Measurements from ENCODE around the gene DGKD. TPM values are rescaled to one million over a fixed set of nuclear protein-coding genes. Genes with fewer than 3 reads are reported as not detected.

Gene DGKD
- total and polyA plus RNA-seq, 9 of the 15 experiments (the other 6 are each of a cell fraction or from before 2014, with no cell fraction given), result 0.52 to 29.5 (median 10.6) TPM

- TF ChIP-seq ZBTB33 (CRISPR knock-in tag; IDR thresholded peaks at IDR 0.05) (no peak), ZNF655 (CRISPR knock-in tag; IDR thresholded peaks at IDR 0.05) (no peak), ZNF699 (CRISPR knock-in tag; IDR thresholded peaks at IDR 0.05; ENCODE audit: insufficient replicate concordance) (no peak), ZNF778 (CRISPR knock-in tag; IDR thresholded peaks at IDR 0.05) (no peak)
These were observed 136.5 kb downstream of the DGKD start (continued) for GRCh38 chr2:233490831-233491230.

- H3K36me3 ChIP-seq (ENCODE audit: control insufficient read depth, insufficient read depth, low read length), result peaks cover 11% of the 10 kb centered on the region; the same call in 1 of the 3 replicates
- H3K9me3 ChIP-seq (replicated peaks; ENCODE audit: control insufficient read depth, insufficient read depth, low read depth, low read length), result no peaks in the 10 kb centered on the region
- H3K27ac ChIP-seq (ENCODE audit: extremely low read depth, low read depth, low read length), result no peak overlapping the region
- H2AFZ ChIP-seq (ENCODE audit: low read depth, low read length), result no peak overlapping the region
- 54% methylated on average over 2 of the region's 3 CpGs for WGBS (ENCODE audit: insufficient coverage, low coverage, missing lambda C conversion rate)
- H3K4me3 ChIP-seq, result no peak overlapping the region
- H3K79me2 ChIP-seq (ENCODE audit: control insufficient read depth, insufficient read depth, low read length), result no peaks in the 10 kb centered on the region
- CTCF ChIA-PET (ENCODE audit: low intra/inter-chr PET ratio), result no interaction called here
- H3K27me3 ChIP-seq (ENCODE audit: control insufficient read depth in 2 of 2, insufficient read depth in 2 of 2, low read length in 2 of 2), result no peaks in the 10 kb centered on the region
- H3K9ac ChIP-seq (ENCODE audit: insufficient read depth in 1 of 2, low read depth in 2 of 2, low read length in 2 of 2), result no peak overlapping the region
- no peak for TF ChIP-seq CBX5 (IDR thresholded peaks at IDR 0.05; ENCODE audit: borderline replicate concordance, low read depth)
- no peak overlapping the region for H3K4me2 ChIP-seq (ENCODE audit: insufficient read depth, low read length)
- DNase-seq (ENCODE audit: extremely low read depth in 1 of 4, low spot score in 3 of 4) (no peak), ATAC-seq (no peak), FAIRE-seq (no peak)
- no peaks in the 10 kb centered on the region for H3K9me1 ChIP-seq (ENCODE audit: control insufficient read depth, insufficient read depth, low read length)
- in situ Hi-C loops (cut with MboI), result no loop called here
- H3K4me1 ChIP-seq (replicated peaks in 1 of 2; ENCODE audit: control insufficient read depth in 2 of 2, insufficient read depth in 2 of 2, low read length in 2 of 2), result peaks cover 0 to 4% of the 10 kb centered on the region in 2 experiments; a peak in 3 of 5 replicates
- intact Hi-C loops (cut with micrococcal nuclease), result no loop called here
- no peaks in the 10 kb centered on the region for H4K20me1 ChIP-seq (replicated peaks; ENCODE audit: control insufficient read depth, insufficient read depth, low read length)
- POLR2A ChIA-PET, result interaction anchor here (1.2 kb wide), 1 partner anchor 10 kb away, joined by 3 read pairs; no protein-coding TSS in a partner anchor
- no TSS peak for BruUV-seq (replicated peaks)
These were observed 137.0 kb downstream of the DGKD start for GRCh38 chr2:233491326-233491725.
